Measurements from ENCODE around the gene MS4A4E. TPM values are rescaled to one million over a fixed set of nuclear protein-coding genes. Genes with fewer than 3 reads are reported as not detected.
"Not testable (repeated sequence)": the region's sequence is repeated elsewhere in the genome, so short reads cannot be mapped to it uniquely, and the experiment has no call there.

MS4A4E gene
- polyA plus RNA-seq, 2 donors = 0.37 to 0.51 TPM

DNA sequence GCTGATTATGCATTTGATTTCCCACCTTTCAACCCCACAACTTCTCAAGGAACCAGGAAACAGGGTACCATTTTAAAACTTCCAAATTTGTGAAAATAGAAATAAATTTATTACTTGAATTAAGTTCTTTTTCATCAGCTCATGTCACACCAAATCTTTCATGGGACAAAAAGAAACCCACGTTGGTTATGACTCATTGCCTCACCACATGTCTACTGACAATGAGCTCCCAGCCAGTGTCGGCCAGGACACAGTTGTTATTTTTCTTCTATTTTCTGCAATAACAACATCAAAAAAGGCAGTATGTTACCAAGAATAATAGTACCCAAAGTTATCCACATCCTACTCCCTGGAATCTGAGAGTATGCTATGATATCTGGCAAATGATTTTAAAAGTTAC lies 77.4 kb downstream of the MS4A4E start:
- 52 to 57% methylated on average over 2 of the region's 2 CpGs for WGBS, 2 donors
- Histone ChIP-seq H3K4me3 (ENCODE audit: low read depth in 1 of 2, low read length in 2 of 2) (no peak overlapping the region), H3K4me1 (ENCODE audit: control insufficient read depth in 2 of 2, insufficient read depth in 2 of 2, low read length in 1 of 2) (no peaks in the 10 kb centered on the region)

DNA sequence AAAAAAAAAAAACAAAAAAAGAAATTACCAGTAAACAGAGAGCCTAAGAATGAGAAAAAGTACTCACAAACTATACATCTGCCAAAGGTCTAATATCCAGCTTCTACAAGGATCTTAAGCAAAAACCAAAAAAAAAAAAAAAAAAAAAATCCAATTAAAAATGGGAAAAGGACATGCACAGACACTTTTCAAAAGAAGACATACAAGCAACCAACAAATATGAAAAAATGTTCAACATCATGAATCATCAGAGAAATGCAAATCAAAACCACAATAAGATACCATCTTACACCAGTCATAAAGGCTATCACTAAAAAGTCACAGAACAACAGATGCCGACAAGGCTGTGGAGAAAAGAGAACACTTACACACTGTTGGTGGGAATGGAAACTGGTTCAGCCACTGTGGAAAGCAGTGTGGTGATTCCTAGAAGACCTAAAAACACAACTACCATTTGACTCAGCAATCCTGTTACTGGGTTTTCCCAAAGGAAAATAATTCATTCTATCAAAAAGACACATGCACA lies 78.3 kb downstream of the MS4A4E start:
- Histone ChIP-seq H3K36me3 (ENCODE audit: control insufficient read depth in 2 of 2, insufficient read depth in 2 of 2, low read length in 1 of 2) (no peaks in the 10 kb centered on the region), H3K4me3 (ENCODE audit: low read depth in 1 of 2, low read length in 2 of 2) (no peak overlapping the region), H3K27me3 (ENCODE audit: control insufficient read depth in 1 of 2, insufficient read depth in 2 of 2, low read length in 2 of 2) (no peaks in the 10 kb centered on the region), H3K27ac (ENCODE audit: low read depth in 2 of 2, low read length in 1 of 2) (no peak overlapping the region), H3K4me1 (ENCODE audit: control insufficient read depth in 2 of 2, insufficient read depth in 2 of 2, low read length in 1 of 2) (no peaks in the 10 kb centered on the region), H3K9me3 (ENCODE audit: control insufficient read depth in 2 of 2, insufficient read depth in 1 of 2, low read depth in 1 of 2, low read length in 1 of 2) (peaks cover 7 to 11% of the 10 kb centered on the region in 2 donors)
- 78 to 95% methylated on average over 1 of the region's 1 CpG for WGBS, 2 donors

More for the DNA sequence above, 77.4 kb downstream of the MS4A4E start:
- no peaks in the 10 kb centered on the region for H3K36me3 ChIP-seq (ENCODE audit: control insufficient read depth in 2 of 2, insufficient read depth in 2 of 2, low read length in 1 of 2)
- no peak overlapping the region for H3K27ac ChIP-seq (ENCODE audit: low read depth in 2 of 2, low read length in 1 of 2)
- no peaks in the 10 kb centered on the region for H3K27me3 ChIP-seq (ENCODE audit: control insufficient read depth in 1 of 2, insufficient read depth in 2 of 2, low read length in 2 of 2)
- peaks cover 7 to 11% of the 10 kb centered on the region in 2 donors for H3K9me3 ChIP-seq (ENCODE audit: control insufficient read depth in 2 of 2, insufficient read depth in 1 of 2, low read depth in 1 of 2, low read length in 1 of 2)

DNA sequence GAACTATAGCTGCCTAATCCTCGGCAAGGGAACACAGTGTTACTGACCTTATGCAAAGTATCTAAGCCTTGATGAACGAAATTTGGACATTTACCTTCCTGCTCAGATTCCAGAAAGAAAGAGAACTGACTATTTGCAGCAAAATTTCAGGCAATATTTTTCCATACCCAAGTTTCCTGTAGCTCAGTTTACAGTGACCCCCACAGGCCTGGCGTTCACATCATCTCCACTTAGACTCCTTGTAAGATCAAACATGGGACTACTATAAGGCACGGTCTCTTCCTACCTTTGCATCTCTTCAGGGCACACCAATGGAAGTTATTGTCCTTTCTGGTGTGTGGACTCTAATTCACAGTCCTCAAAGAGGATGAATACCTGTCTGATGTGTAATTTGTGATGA lies 81.2 kb downstream of the MS4A4E start:
- WGBS, 2 donors = 69 to 74% methylated on average over 4 of the region's 4 CpGs
- Histone ChIP-seq H3K27ac (ENCODE audit: low read depth in 2 of 2, low read length in 1 of 2) (no peak overlapping the region), H3K4me3 (ENCODE audit: low read depth in 1 of 2, low read length in 2 of 2) (no peak overlapping the region), H3K36me3 (ENCODE audit: control insufficient read depth in 2 of 2, insufficient read depth in 2 of 2, low read length in 1 of 2) (no peaks in the 10 kb centered on the region), H3K27me3 (ENCODE audit: control insufficient read depth in 1 of 2, insufficient read depth in 2 of 2, low read length in 2 of 2) (no peaks in the 10 kb centered on the region), H3K9me3 (ENCODE audit: control insufficient read depth in 2 of 2, insufficient read depth in 1 of 2, low read depth in 1 of 2, low read length in 1 of 2) (no peaks in the 10 kb centered on the region), H3K4me1 (ENCODE audit: control insufficient read depth in 2 of 2, insufficient read depth in 2 of 2, low read length in 1 of 2) (no peaks in the 10 kb centered on the region)

DNA sequence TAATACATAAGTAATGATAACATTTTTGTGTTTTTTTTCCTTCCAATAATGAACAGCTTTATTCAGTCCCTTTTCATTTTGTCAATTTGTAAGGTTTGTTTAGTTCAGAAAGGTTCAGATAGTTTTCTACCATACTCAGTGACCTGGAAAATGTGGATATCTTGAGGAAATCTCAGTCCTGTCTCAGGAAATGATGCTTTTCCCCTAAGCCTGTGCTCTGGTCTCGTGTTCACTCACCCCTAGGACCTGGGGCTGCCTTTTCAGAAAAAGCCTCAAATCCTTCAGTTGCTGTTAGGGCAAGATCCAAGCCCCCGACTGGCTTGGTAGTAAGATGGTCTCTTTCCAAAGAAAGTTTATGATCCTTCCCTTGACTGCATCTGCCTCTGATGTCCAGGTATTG lies 81.8 kb downstream of the MS4A4E start:
- Histone ChIP-seq H3K9me3 (ENCODE audit: control insufficient read depth in 2 of 2, insufficient read depth in 1 of 2, low read depth in 1 of 2, low read length in 1 of 2) (no peaks in the 10 kb centered on the region), H3K4me1 (ENCODE audit: control insufficient read depth in 2 of 2, insufficient read depth in 2 of 2, low read length in 1 of 2) (no peaks in the 10 kb centered on the region), H3K4me3 (ENCODE audit: low read depth in 1 of 2, low read length in 2 of 2) (no peak overlapping the region), H3K27me3 (ENCODE audit: control insufficient read depth in 1 of 2, insufficient read depth in 2 of 2, low read length in 2 of 2) (no peaks in the 10 kb centered on the region), H3K36me3 (ENCODE audit: control insufficient read depth in 2 of 2, insufficient read depth in 2 of 2, low read length in 1 of 2) (no peaks in the 10 kb centered on the region), H3K27ac (ENCODE audit: low read depth in 2 of 2, low read length in 1 of 2) (no peak overlapping the region)
- 62 to 64% methylated on average over 2 of the region's 2 CpGs for WGBS, 2 donors

DNA sequence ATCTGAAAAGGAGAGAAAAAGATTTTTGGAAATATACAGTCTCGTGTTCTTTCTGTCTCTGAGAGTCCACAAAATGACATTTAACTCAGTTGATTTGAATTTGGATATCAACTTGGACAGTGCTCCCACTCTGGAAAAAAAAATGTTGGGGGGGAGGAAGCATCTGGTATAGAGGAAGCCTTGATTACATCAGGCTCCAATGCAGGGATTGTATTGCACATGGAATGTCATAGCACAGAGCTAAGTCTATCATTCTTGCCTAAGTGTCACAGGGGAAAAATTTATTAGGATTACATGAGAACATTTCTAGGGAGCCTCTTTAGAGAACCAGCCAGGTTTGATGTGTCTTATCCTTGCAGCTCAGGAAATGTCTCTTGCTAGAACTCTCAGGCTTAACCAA lies 83.1 kb downstream of the MS4A4E start:
- Histone ChIP-seq H3K4me1 (ENCODE audit: control insufficient read depth in 2 of 2, insufficient read depth in 2 of 2, low read length in 1 of 2) (no peaks in the 10 kb centered on the region), H3K9me3 (ENCODE audit: control insufficient read depth in 2 of 2, insufficient read depth in 1 of 2, low read depth in 1 of 2, low read length in 1 of 2) (no peaks in the 10 kb centered on the region), H3K27ac (ENCODE audit: low read depth in 2 of 2, low read length in 1 of 2) (no peak overlapping the region), H3K27me3 (ENCODE audit: control insufficient read depth in 1 of 2, insufficient read depth in 2 of 2, low read length in 2 of 2) (no peaks in the 10 kb centered on the region), H3K4me3 (ENCODE audit: low read depth in 1 of 2, low read length in 2 of 2) (no peak overlapping the region), H3K36me3 (ENCODE audit: control insufficient read depth in 2 of 2, insufficient read depth in 2 of 2, low read length in 1 of 2) (no peaks in the 10 kb centered on the region)
- WGBS, 2 donors = 31 to 44% methylated on average over 1 of the region's 1 CpG

DNA sequence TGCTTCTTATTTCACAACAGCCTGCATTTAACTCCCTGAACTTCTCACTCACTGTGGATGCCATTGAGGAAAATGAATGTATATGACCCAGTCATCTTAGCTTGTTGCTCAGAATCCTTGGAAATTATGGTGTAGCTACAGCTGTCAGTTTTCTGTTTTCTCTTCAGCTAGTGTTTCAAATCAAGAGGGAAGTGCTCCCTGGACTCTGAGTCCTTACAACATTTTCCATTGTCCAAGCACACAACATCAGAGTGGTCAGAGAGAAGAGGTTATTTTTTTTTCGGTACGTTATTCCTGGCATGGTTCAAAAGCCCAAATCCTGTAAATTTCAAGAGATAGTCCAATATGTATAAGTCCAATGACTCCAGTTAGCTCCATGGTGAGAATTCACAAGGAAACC lies 83.7 kb downstream of the MS4A4E start:
- no peaks in the 10 kb centered on the region for H3K9me3 ChIP-seq (ENCODE audit: control insufficient read depth in 2 of 2, insufficient read depth in 1 of 2, low read depth in 1 of 2, low read length in 1 of 2)
- 28 to 48% methylated on average over 2 of the region's 2 CpGs for WGBS, 2 donors
- H3K27ac ChIP-seq (ENCODE audit: low read depth in 2 of 2, low read length in 1 of 2) = no peak overlapping the region
- H3K36me3 ChIP-seq (ENCODE audit: control insufficient read depth in 2 of 2, insufficient read depth in 2 of 2, low read length in 1 of 2) = no peaks in the 10 kb centered on the region
- H3K4me1 ChIP-seq (ENCODE audit: control insufficient read depth in 2 of 2, insufficient read depth in 2 of 2, low read length in 1 of 2) = no peaks in the 10 kb centered on the region
- H3K4me3 ChIP-seq (ENCODE audit: low read depth in 1 of 2, low read length in 2 of 2) = no peak overlapping the region
- no peaks in the 10 kb centered on the region for H3K27me3 ChIP-seq (ENCODE audit: control insufficient read depth in 1 of 2, insufficient read depth in 2 of 2, low read length in 2 of 2)

DNA sequence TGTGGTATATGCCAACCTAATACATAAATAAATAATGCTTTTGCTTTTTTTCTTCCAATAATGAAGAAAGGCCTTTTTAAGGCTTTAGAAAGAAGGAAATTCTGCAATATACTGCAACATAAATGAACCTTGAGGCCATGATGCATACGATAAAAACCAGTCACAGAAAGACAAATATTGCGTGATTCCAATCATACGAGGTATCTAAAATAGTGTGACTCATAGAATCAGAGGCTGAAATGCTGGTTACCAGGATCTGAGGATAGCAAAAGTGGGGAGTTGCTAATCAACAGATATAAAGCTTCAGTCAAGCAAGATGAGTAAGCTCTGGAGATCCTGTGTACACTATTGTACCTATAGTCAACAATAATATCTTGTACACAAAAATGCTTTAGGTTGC lies 84.3 kb downstream of the MS4A4E start:
- Histone ChIP-seq H3K9me3 (ENCODE audit: control insufficient read depth in 2 of 2, insufficient read depth in 1 of 2, low read depth in 1 of 2, low read length in 1 of 2) (no peaks in the 10 kb centered on the region), H3K27ac (ENCODE audit: low read depth in 2 of 2, low read length in 1 of 2) (no peak overlapping the region), H3K36me3 (ENCODE audit: control insufficient read depth in 2 of 2, insufficient read depth in 2 of 2, low read length in 1 of 2) (no peaks in the 10 kb centered on the region), H3K4me3 (ENCODE audit: low read depth in 1 of 2, low read length in 2 of 2) (no peak overlapping the region), H3K4me1 (ENCODE audit: control insufficient read depth in 2 of 2, insufficient read depth in 2 of 2, low read length in 1 of 2) (no peaks in the 10 kb centered on the region), H3K27me3 (ENCODE audit: control insufficient read depth in 1 of 2, insufficient read depth in 2 of 2, low read length in 2 of 2) (no peaks in the 10 kb centered on the region)
- 55 to 58% methylated on average over 3 of the region's 3 CpGs for WGBS, 2 donors

DNA sequence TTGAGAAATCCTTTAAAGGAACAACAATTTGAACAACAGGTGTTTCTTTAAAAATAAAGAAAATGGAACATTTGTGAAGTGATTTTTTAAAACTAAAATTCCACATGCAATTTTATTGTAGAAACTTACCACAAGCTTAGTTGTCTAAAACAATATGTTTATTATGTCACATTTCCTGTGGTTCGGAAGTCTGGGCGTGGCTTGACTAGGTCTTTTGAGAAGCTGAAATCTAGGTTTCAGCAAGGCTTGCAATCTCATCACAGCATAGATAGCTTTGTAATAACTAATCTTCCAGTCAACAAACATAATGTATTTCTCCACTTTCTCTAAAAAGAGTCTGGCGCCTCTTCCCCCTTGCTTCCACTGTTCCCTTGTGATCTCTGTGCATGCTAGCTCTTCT lies 87.0 kb downstream of the MS4A4E start:
- WGBS, 2 donors = 67 to 68% methylated on average over 3 of the region's 3 CpGs
- H3K9me3 ChIP-seq (ENCODE audit: control insufficient read depth in 2 of 2, insufficient read depth in 1 of 2, low read depth in 1 of 2, low read length in 1 of 2) = no peaks in the 10 kb centered on the region
- H3K4me1 ChIP-seq (ENCODE audit: control insufficient read depth in 2 of 2, insufficient read depth in 2 of 2, low read length in 1 of 2) = no peaks in the 10 kb centered on the region
- no peak overlapping the region for H3K4me3 ChIP-seq (ENCODE audit: low read depth in 1 of 2, low read length in 2 of 2)
- no peak overlapping the region for H3K27ac ChIP-seq (ENCODE audit: low read depth in 2 of 2, low read length in 1 of 2)
- H3K27me3 ChIP-seq (ENCODE audit: control insufficient read depth in 1 of 2, insufficient read depth in 2 of 2, low read length in 2 of 2) = no peaks in the 10 kb centered on the region
- H3K36me3 ChIP-seq (ENCODE audit: control insufficient read depth in 2 of 2, insufficient read depth in 2 of 2, low read length in 1 of 2) = no peaks in the 10 kb centered on the region

DNA sequence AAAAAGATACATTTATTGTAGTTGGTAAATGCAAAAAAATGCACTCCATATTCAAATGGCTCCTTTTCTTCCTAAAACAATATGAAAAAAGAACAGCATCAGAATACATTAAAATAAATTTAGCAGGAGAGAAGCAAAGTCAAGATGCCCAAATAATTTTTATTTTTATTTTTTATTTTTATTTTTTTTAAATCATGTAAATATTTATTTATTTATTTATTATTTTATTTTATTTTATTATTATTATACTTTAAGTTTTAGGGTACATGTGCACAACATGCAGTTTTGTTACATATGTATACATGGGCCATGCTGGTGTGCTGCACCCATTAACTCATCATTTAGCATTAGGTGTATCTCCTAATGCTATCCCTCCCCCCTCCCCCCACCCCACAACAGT lies 90.2 kb downstream of the MS4A4E start:
- not testable (repeated sequence) for H3K27me3 ChIP-seq (ENCODE audit: control insufficient read depth in 1 of 2, insufficient read depth in 2 of 2, low read length in 2 of 2); H3K4me3 ChIP-seq (ENCODE audit: low read depth in 1 of 2, low read length in 2 of 2); H3K9me3 ChIP-seq (ENCODE audit: control insufficient read depth in 2 of 2, insufficient read depth in 1 of 2, low read depth in 1 of 2, low read length in 1 of 2); H3K27ac ChIP-seq (ENCODE audit: low read depth in 2 of 2, low read length in 1 of 2); H3K4me1 ChIP-seq (ENCODE audit: control insufficient read depth in 2 of 2, insufficient read depth in 2 of 2, low read length in 1 of 2); H3K36me3 ChIP-seq (ENCODE audit: control insufficient read depth in 2 of 2, insufficient read depth in 2 of 2, low read length in 1 of 2)

DNA sequence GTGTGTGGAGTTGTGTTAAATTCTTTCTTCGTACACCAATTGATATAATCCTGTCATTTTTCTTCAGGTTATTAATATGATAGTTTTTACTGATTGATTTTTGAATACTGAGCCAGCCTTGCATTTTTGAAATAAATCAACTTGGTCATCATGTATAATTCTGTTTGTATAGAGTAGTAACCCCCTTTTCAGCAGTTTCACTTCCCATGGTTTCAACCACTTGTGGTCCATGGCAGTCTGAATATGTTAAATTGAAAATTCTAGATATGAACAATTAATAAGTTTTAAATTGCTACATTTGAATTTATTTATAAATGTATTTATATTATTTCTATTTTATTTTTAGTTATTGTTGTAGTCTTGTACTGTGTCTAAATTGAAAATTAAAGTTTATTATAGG lies 92.7 kb downstream of the MS4A4E start:
- WGBS, 2 donors = 89% methylated on average over 1 of the region's 1 CpG
- Histone ChIP-seq H3K4me3 (ENCODE audit: low read depth in 1 of 2, low read length in 2 of 2) (no peak overlapping the region), H3K9me3 (ENCODE audit: control insufficient read depth in 2 of 2, insufficient read depth in 1 of 2, low read depth in 1 of 2, low read length in 1 of 2) (no peaks in the 10 kb centered on the region), H3K27me3 (ENCODE audit: control insufficient read depth in 1 of 2, insufficient read depth in 2 of 2, low read length in 2 of 2) (no peaks in the 10 kb centered on the region), H3K36me3 (ENCODE audit: control insufficient read depth in 2 of 2, insufficient read depth in 2 of 2, low read length in 1 of 2) (no peaks in the 10 kb centered on the region), H3K27ac (ENCODE audit: low read depth in 2 of 2, low read length in 1 of 2) (no peak overlapping the region), H3K4me1 (ENCODE audit: control insufficient read depth in 2 of 2, insufficient read depth in 2 of 2, low read length in 1 of 2) (no peaks in the 10 kb centered on the region)

Data from esophagus (tissue), 2 donors.